ENCODE results near the gene SPNS3.

The SPNS3 gene

DNA sequence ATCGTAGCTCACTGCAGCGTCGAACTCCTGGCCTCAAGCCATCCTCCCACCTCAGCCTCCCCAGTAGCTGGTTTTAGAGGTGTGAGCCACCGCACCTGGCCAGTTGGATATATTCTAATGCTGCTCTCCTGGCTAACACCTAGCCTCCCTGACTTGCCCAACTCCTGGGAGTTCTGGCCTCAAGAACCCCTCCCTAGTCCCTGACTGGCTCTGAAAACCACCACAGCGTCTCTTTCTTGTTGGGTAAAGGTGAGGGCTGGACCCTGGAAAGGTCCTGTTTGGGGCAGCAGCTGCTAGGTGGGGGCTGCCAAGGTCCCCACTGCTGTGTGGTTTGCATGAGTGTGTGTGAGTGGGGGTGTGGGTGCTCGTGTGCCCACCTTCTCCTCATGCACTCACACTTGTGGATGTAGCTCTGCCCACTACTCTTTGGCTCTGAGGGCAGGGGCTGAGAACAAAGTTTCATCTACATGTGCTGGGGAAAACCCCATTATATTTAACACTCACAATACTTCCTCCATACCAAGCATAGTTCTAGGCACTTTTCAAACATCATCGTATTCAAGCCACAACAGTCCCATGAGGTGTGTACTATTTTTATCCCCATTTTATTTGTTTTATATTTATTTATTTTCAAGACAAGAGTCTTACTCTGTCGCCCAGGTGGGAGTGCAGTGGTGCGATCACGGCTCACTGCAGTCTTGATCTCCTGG lies 7.1 kb upstream of the SPNS3 start:
- in situ Hi-C loops (cut with MboI; ENCODE audit: low sequenced_read_pairs) = no loop called here

DNA sequence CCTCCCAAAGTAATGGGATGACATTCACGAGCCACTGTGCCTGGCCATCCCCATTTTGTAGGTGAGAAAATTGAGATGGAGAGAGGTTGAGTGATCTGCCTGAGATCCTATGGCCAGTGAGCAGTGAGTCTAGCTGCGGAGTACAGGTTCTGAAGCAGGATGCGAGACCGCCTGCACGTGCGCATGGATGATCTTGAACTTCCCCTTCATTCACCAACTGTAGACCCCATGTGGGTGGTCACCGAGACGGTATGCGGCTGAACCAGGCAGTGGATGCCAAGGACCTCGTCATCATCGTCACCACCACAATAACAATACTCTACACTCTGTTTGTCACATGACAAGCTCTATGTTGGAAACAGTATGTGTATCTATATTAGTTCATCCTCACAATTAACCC lies 6.2 kb upstream of the SPNS3 start:
- in situ Hi-C loops (cut with MboI; ENCODE audit: low sequenced_read_pairs) = no loop called here

DNA sequence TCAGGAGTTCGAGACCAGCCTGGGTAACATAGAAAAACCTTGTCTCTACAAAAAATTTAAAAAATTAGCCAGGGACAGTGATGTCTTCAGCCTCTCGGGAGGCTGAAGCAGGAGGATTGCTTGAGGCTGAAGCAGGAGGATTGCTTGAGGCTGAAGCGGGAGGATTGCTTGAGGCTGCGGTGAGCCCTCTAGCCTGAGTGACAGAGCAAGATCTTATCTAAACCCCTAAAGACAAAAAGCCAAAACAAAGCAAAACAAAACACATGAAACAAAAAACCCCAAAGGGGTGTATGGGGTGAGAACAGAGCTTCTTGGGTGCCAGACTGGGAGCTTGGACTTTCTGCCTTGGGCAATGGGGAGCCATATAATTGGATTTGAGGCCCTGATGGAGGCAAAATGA lies 2.6 kb downstream of the SPNS3 start:
- in situ Hi-C loops (cut with MboI; ENCODE audit: low sequenced_read_pairs) = no loop called here

DNA sequence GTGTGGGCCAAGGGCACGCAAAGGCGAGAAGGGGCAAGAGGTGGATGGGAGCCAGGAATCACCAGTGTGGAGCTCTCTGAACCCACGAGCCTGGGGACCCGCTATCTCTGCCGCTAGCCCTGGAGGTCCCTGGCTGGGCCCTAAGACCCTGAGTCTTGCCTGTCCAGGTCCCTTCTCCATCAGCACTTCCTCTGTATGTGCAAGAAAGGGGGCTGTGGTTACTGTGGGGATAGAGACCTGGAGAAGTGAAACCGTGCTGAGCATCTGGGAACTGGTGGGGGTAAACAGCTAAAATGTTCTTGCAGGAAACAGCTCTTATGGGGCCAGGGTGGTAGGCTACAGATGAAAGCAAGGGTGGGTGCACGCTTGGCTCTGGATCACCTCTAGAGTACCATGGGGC lies 3.1 kb downstream of the SPNS3 start:
- in situ Hi-C loops (cut with MboI; ENCODE audit: low sequenced_read_pairs) = no loop called here

DNA sequence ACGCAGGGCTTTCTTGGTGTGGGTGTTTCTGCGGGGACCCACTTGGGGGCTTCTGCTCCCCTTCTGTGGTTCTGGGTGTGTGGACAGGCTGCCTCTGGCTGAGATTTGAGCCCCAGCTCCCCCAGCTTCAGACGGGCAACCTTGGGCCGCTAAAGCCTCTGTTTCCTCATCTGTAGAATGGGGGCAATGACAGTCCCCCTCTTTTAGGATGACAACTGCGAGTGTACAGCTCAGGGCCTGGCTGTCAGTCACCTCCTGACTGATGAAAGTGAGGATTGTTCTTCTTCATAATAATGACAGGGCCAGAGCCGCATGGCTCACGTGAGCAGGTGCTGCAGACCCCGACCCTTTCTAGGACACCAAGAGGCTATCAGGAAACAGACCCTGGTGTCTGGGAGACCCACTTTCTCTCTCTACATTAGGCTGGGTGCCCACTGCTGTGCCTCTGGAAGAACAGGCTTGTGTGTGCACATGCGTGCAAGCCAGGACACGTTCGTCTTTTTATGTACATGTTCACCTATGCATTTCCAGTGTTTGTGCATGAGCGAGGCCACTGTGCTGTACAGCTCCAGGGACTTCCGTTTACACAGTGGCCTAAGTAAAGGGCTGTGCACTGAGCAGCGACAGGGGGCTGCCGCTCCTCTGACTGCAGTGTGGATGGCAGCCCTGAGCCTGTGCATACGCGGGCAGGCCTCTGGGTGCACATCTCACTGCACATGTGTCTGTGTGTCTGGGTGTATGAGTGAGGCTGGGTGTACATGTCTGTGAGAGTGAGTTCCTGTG lies 4.6 kb downstream of the SPNS3 start:
- in situ Hi-C loops (cut with MboI; ENCODE audit: low sequenced_read_pairs) = no loop called here

DNA sequence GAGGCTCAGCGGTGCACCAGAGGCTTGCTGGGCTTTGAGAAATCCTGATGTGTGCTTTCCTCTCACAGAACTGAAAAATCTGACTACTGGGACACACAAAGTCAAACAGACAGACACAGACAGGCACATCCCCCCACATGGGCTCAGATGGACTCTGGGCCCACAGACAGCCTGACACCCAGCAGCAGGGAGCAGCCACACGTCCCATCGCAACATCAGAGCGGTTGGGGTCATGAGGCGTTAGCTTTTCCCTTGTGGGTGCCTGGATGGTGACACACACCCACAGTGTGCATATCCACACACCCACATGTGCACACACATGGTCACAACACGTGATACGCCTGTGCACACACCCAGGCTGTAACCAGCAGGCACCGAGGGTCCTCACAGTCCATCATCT lies 6.3 kb downstream of the SPNS3 start:
- in situ Hi-C loops (cut with MboI; ENCODE audit: low sequenced_read_pairs) = no loop called here

DNA sequence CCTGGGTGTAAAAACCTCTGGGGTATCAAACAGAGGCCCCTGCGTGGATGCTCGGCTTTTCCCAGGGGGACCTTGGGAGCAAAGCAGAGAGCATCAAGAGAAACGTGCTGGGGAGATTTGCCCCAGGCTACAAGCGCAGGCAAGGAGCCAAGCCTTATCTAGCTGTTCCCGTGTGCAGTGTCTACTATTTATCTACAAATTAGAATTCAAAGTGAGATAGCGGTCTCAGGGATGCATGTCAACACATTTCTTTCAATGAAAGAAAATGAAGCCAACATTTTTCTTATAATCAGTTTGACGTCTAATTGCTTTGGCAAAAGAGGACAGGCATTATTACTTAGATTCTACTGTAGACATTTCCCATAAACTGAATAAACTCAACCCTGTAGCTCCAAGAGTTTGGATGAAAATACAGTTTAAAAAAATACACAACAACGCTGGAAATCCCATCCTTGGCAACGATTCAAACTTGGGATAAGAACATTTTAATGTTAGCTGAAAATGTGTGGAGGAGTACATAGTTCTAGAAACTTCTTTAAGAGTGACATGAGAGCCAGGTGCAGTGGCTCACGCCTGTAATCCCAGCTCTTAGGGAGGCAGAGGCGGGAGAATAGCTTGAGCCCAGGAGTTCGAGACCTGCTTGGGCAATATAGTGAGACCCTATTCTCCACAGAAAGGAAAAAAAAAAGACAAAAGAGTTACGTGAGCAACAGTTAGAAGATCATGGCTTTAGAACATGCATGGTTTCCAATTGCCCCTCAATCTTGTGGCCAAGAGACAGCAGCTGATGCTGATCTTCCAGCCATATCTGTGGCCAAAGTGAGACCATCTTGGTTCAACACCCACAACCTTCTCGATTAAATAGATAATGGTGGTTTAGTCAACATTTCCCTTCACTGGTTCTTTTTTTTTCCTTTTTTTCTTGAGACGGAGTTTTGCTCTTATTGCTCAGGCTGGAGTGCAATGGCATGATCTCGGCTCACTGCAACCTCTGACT lies 7.2 kb downstream of the SPNS3 start:
- in situ Hi-C loops (cut with MboI; ENCODE audit: low sequenced_read_pairs) = no loop called here

DNA sequence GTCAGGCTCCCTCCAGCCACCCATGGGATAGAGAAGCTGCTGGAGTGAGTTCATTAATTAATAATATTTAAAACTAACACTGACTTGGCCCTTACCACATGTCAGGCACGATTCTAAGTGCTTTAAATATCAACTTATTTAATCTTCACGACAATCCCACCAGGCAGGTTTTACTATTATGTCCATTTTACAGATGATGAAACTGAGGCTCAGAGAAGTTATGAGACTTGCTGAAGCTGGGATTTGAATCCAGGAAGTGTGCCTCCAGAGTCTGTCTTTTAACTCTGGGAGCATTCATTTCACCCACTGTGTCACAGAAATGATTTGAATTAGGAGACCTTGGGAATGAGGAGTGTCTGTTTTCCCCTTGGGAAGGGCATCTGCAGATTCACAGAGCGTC lies 8.8 kb downstream of the SPNS3 start:
- in situ Hi-C loops (cut with MboI; ENCODE audit: low sequenced_read_pairs) = no loop called here

DNA sequence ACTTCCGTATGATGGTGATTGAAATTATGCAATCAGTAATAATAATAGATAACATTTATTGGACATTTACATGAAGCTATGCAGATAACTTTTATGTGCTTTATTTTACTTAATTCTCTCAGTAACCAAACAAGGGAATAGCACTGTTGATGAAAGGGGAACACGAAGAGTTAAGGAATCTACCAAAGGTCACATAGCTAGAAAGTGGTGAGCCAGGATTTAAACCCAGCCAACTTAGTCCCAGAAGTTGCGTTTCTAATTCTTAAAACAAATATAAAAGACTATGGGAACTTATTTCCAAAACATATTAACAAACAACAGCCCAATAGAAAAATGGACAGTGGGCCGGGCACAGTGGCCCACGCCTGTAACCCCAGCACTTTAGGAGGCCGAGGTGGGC lies 9.7 kb downstream of the SPNS3 start:
- in situ Hi-C loops (cut with MboI; ENCODE audit: low sequenced_read_pairs) = no loop called here

DNA sequence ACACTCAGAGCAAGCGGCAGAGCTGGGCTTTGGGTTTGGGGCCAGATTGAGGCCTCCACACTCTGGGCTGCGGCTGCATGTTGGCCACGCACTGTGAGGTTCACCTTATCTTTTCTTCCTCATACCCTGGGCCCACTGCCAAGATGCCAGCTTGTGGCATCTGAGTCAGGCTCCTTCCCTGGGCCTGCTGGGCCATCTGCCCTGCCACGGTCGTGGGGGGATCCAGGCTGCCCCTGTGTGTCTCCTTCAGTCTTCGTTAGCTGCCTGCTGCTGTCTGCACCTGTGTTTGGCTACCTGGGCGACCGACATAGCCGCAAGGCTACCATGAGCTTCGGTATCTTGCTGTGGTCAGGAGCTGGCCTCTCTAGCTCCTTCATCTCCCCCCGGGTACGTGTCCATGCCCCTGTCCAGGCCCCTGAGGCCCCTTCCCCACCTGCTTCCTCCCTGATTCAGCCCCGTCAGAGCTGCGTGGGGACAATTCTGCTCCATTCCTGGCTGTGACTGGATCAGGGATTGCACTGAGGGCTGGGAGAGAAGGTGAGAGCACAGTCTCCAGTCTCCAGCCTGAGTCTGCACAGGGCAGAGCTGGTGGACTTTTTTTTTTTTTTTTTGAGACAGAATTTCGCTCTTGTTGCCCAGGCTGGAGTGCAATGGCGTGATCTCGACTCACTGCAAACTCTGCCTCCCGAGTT lies 11.2 kb downstream of the SPNS3 start:
- in situ Hi-C loops (cut with MboI; ENCODE audit: low sequenced_read_pairs) = no loop called here

DNA sequence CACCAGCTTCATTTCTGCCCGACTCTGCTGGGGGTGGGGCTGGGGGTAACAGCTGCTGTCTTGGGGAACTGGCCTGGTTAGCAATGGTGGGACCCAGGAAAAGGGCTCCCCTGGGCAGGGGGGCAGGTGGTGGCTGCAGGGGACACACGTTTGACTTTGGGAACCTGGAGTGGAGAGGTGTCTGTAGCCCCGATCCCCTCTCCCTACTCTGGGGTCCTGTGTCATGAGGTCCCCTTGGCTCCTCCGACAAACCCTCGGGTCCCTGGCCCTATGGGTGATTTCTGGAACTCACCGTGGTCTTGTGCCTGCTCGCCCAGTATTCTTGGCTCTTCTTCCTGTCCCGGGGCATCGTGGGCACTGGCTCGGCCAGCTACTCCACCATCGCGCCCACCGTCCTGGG lies 12.0 kb downstream of the SPNS3 start:
- in situ Hi-C loops (cut with MboI; ENCODE audit: low sequenced_read_pairs) = no loop called here

DNA sequence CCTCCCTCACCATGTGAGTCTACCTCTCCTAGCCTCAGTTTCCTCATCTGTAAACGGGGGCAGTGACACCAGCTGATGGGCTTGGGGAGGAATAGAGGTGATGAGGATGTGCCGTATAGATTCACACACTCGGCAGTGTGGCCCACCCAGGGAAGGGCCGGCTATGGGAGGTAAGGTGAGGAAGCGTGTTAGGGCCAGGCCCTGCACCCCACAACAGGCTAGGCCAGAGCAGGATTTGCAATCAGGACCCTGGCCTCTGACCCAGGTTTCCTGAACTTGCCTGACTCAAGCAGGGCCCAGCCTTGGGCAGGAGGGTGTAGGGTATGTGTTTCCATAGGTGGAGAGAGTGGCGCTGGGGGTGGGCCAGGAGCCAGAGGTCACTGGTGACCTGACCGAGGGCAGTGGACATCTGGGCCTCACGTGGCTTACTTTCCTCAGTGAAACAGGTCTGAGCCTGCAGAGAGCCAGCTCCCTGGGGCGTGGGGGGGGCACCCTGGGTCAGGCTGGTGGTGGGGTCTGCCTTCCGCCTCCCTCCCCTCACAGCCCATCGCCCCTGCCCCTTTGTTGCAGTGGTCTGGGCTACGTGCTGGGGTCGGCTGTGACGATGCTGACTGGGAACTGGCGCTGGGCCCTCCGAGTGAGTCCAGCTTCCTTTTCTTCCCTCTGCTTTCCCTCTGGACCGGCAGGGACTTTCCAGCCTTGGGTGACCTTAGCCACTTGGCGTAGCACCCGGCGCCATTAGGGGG lies 12.8 kb downstream of the SPNS3 start:
- in situ Hi-C loops (cut with MboI; ENCODE audit: low sequenced_read_pairs) = no loop called here

DNA sequence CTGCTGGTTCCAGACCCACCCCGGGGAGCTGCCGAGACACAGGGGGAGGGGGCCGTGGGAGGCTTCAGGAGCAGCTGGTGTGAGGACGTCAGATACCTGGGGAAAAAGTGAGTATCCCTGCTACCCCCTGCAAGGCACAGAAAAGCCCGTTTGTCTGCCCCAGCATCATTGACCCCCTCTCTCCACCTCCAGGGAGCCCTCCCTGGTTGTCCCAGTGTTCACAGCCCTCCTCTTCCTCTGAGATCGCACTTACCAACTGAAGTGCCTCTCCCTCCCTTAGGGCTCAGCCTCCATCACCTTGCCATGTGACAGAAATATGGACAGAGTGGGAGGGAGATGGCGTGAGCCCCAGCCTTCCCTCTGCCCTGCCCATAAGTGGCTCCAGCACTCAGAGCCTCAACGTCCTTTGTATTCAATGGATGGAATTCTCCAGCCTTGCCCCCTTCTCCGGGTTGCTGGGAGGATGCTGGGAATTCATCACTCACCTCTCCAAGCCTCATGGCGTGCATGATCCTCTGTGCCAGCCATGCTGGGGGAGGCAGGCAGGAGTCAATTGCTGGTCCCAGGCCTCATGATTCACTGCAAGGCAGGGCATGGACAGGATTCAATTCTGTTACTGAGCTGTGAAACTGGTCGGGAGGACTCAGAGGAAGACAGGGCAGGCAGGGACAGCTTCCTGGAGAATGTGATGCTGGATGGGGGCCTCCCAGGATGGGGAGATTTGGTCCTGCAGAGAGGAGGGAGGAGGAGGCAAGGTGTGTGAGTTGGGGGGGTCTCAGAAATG lies 14.6 kb downstream of the SPNS3 start:
- in situ Hi-C loops (cut with MboI; ENCODE audit: low sequenced_read_pairs) = no loop called here

DNA sequence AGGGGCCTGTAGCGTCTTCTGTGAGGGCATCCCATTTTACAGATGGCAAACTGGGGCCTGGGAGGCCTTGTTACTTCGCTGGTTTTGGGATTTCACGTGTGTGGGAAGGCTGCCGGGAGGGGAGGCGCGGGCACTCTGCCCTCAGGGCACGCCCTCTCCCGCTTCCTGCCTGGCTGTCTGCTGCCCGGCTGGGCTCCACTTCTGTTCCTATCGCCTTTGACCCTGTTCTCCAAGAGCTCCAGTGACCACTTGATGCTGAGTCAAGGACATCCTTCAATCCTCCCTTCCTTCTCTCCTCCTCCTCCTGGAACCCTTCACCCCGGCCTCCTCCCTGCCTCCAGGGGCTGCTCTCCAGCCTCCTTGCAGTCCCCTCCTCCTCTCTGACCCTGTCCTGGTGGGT lies 16.0 kb downstream of the SPNS3 start:
- in situ Hi-C loops (cut with MboI; ENCODE audit: low sequenced_read_pairs) = no loop called here

DNA sequence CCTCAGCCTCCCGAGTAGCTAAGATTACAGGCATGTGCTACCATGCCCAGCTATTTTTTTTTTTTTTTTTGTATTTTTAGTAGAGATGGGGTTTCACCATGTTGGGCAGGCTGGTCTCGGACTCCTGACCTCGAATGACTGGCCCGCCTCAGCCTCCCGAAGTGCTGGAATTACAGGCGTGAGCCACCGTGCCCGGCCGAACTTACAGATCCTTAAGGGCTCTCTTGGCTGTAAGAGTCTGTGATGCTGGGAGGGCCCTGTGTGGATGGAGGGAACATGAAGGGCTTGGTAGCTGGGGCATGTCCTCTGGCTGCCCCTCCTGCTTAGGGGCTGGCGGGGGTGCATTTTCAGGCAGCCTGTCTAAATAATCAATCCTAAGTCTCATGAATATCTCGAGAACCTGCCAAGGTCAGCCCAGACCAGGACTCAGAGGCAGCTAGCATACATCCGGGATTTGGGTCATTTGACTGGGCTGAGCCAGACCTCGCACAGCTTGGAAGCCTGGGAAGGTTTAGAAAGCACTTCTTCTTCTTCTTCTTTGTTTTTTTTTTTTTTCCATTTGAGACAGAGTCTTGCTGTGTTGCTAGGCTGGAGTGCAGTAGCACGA lies 17.1 kb downstream of the SPNS3 start:
- in situ Hi-C loops (cut with MboI; ENCODE audit: low sequenced_read_pairs) = no loop called here

DNA sequence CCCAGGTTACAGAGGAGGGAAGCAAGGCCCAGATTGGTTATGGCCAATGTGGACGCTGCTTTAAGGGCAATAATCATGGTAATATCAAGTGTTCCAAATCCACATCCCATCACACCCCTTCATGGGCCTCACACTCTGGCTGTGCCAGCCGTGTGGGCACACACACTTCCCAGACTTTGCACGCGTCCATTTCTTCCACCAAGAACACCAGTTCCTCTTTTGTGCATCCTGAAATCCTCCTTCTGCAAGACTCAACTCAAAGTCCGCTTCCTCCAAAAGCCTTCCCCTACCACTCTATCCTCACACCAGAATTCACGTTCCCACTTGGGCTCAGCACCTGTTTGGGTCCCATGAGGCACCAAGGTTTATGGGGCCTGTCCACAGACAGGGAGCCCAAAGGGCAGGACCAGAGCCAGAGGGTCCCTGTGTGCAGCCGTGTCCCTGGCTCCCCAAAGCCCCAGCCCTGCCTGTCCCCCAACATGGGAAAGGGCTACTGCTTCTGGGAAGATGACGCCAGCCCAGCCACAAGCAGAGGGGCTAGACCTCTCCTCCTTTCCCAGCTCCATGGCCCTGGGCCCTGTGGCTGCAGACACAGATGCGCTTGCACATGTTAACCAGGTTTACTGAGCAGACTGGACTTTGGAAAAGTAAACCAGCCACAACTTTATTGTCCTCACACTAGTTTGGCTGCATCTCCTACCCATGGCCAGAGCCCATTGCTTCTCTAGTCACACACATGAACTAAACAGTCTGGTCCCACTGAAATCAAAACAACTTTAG lies 20.3 kb downstream of the SPNS3 start:
- in situ Hi-C loops (cut with MboI; ENCODE audit: low sequenced_read_pairs) = no loop called here

DNA sequence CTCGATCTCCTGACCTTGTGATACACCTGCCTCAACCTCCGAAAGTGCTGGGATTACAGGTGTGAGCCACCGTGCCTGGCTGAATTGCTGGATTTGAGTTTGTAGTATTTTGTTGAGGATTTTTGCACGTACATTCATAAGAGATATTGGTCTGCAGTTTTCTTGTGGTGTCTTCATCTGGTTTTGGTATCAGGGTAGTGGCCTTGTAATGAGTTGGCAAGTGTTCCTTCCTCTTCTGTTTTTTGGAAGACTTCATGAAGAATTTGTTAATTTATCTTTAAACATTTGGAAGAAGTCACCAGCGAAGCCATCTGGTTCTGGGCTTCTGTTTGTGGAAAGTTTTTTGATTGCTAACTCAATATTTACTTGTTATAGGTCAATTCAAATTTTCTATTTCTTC lies 26.9 kb downstream of the SPNS3 start:
- in situ Hi-C loops (cut with MboI; ENCODE audit: low sequenced_read_pairs) = no loop called here

DNA sequence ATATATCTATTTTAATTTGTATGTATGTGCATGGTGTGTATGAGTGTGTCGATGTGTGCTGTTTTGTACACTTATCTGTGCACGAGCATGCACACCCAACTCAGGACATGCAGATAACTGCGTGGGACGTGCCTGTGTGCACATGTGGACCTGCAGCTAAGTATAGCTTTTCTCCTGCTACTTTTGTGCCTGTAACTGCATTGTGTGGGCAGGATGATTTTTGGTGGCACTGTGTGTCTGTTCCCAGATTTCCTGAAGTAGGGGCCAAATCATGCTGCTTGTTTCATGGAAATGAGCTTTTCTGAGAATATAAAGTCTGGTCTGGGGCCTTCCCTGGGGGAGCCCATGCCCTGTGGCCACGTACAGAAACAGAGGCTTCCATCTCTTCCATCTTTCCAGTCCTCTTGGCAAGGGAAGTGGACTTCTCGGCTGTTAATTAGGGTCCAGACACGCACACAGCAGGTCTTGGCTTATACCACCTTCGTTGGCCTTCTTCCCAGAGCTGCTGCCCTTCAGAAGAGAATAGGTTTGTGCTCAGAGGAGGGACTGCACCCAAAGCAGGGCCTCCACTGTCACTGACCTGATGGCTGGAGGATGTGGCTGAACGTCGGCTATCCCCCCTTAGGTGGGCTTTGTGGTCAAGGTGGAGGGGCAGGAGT lies 30.2 kb downstream of the SPNS3 start:
- in situ Hi-C loops (cut with MboI; ENCODE audit: low sequenced_read_pairs) = no loop called here
